A549 treated with AZD9567 at 1 μM for 4 hours (cell line): ENCODE data around the gene USP46. TPM values are rescaled to one million over a fixed set of nuclear protein-coding genes. Genes with fewer than 3 reads are reported as not detected.

ENCODE experiments used
- total RNA-seq: library from RNA; stranded (reverse); fragments of 200-300 nt; extraction: Qiagen RNA extraction; gene quantifications from 5 replicates; pipeline ENCODE4 v1.2.3, GENCODE V29; 2022; ENCODE audit not compliant: insufficient read depth

The USP46 gene, protein sequence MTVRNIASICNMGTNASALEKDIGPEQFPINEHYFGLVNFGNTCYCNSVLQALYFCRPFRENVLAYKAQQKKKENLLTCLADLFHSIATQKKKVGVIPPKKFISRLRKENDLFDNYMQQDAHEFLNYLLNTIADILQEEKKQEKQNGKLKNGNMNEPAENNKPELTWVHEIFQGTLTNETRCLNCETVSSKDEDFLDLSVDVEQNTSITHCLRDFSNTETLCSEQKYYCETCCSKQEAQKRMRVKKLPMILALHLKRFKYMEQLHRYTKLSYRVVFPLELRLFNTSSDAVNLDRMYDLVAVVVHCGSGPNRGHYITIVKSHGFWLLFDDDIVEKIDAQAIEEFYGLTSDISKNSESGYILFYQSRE
- total RNA-seq, result 4.4 to 8.0 TPM (median 7.7 TPM) in 5 replicates

DNA sequence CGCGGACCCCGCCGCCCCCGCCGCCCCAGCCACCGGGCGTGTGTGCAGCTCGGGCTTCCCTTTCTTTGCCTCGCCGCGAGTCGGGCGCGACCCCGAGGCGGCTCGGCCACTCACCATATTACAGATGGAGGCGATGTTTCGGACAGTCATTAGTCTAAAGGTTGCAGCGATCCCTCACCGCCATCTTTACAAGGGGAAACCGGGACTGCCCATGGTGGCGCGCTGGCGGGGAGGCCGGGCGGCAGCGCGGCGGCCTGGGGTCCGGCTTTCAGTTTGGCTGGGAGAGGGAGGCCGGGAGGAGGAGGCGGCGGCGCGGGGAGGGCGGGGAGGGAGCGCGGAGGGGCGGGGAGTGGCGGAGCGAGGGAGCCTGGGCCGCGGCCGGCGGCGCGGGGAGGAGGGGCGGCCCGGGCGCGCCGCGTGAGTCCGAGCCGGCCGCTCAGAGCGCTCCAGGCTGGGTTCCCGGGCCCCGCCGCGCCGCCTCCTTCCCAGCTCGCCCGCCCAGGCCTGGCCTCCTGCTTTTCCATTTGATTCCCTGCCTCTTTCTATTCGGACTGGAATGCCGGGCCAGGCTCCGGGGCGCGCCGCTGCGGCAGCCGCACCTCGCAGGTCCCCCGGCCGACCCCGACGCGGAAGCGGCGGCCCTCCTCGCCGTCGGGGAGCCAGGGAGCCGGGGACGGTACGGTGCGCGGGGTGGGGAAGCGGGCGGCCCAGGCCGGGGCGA is at the start of gene USP46:
Gene USP46, minus strand, starts transcription at position 301 of the 721 bp plus-strand sequence. Its CDS starts 151 bp downstream, at position 150.

Other genes starting within 250 kb of the USP46 start
- gene ERVMER34-1, start 92.1 kb upstream of the USP46 start, total RNA-seq, result 0.35 to 0.59 TPM (median 0.47 TPM) in 4 of 5 replicates, not detected in the other
- 0.09 to 0.29 TPM (median 0.15 TPM) in 4 of 5 replicates, not detected in the other for gene RASL11B, start 203.0 kb upstream of the USP46 start, total RNA-seq